Stimulated activated CD4-positive, alpha-beta T cell treated with anti-CD3 and anti-CD28 coated beads, Interleukin-15, amount 100 ng/mL, for 48 hours (primary cell): ENCODE data around the gene GNRHR.
"Not testable (repeated sequence)": the region's sequence is repeated elsewhere in the genome, so short reads cannot be mapped to it uniquely, and the experiment has no call there.

ENCODE experiments used
- DNase-seq, 2 donors: peaks; one replicate each; pipeline ENCODE4 v3.0.0-alpha.2; 2020; ENCODE audit warnings: low read depth in 2 of 2

GNRHR gene

DNA sequence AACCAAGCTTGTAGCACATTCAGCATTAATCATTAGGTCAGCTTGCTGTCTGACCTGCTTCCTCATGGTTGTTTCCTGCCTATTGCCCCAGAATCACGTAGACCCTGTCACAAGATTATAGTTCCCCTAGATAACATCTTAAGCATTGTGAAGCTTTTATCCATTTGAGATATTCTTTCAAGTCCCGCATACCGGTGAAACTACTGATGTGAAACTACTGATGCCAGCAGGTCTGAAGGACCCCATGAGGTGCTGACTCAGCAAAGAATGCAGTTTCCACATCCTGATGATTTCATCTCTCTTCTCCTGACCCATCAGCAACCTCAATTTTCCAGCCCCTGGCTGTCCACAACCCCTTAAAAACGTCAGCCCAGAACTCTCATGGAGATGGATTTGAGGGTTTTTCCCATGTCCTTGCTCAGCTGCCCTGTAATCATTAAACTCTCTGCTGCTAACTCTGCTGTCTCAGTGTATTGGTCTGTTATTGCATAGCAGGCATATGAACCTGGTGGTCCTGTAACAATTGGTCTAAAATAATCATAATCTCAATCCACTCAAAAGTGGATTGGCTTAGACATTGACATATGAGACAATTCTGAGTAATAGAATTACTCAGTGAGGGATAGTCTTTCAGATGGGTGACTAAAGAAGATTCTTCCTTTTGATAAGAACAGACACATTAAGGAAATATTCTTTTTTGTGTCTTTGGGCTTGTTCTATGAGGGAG, 26.9 kb downstream of the GNRHR start:
- DNase-seq = no peak

DNA sequence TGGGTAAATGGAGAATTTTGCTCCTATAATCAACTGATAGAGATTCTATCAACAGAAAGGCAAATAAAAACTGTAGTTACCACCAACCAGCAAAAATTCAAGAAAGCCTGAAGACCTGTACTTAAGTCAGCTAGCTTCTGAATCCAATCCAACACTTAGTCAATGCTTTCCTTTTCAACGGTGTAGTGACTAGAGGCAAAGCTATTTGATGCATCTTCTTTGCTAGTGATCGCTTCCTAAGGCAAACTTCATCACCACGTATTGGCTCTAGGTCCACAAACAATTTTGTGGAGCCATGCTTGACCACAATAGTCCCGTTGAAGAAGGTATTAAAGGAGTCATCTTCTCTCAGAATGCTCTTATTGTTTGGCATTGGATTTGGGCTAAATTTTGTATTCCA, 28.2 kb downstream of the GNRHR start:
- no peak for DNase-seq

DNA sequence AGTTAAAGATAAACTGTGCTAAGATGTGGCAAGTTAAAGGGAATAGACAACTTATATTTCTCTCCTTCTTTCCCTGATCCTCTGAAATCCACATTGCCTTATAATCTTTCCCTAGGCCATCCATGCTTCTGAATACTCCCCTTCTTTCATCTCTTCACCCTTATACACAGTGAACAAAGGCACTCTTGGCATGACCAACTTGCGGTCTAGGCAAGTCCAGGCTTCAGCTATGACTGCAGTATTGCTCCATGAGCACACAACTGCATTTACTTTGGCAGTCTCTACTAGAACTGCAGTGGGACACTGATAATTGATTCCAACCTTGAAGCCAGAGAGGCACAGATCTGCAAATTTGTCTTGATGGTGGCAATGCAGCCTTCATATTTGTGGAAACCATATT, 29.1 kb downstream of the GNRHR start:
- no peak for DNase-seq

DNA sequence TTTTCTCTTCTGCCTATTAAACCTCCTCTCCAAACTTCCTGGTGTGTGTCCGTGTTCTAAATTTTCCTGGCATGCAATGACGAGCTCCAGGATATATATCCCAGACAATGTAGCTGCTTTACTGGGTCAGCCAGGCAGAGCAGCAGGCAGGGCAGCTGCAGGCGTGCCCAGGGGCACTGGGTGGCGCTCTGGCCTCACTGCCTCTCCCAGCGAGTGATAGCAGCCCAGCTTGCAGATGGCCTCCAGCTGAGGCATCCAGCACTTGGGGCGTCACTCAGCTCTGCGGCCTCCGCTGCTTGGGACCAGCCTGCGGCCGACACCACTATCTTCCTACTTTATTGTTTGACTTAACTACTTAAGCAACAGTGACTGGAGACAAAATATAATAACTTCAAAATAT, 30.2 kb downstream of the GNRHR start:
- no peak for DNase-seq

DNA sequence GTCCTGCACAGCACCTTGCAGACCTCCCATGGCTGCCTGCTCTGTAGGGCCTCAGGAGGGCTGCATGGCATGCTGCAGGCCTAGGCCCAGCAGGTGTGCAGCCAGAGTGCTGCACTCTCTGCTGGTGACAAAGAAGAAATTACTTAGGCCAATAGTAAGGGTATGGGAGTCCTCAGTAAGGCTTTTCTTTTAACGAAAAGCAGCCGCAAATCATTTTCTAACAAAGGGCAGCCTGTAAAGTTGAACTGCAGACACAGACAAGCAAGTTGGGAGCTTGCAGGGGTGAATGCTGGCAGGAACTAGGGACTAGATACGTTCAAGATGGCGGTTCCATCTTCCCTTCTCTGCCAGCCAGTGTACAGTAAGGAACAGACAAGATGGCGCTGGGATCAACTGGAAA, 30.8 kb downstream of the GNRHR start:
- DNase-seq = no peak

DNA sequence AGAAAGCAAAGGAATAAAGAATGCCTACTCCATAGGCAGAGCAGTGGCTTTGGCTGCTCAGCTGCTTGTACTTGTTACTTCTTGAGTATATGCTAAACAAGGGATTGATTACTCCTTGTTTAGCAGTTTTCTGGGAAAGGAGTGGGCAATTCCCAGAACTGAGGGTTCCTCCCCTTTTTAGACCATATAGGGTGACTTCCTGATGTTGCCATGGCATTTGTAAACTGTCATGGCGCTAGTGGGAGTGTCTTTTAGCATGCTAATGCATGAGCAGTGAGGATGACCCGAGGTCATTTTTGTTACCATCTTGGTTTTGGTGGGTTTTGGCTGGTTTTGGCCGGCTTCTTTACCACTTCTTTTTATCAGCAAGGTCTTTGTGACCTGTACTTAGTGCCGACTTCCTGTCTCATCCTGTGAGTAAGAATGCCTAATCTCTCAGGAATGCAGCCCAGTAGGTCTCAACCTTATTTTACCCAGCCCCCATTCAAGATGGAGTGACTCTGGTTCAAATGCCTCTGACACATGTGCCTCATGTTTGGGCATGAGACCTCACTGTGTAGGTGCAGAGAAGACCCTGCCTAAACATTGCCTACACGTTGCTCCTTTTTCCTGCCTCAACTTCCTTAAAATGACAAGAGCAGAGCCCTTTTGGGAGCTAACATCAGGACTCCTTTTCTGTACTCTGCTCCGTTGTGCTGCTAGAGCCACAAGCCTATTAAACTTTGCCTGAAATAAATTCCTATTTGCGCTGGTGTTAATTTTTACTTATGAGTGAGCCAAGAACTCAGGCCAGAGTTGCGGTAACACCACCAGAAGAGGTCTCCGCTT, 32.2 kb downstream of the GNRHR start:
- no peak for DNase-seq

DNA sequence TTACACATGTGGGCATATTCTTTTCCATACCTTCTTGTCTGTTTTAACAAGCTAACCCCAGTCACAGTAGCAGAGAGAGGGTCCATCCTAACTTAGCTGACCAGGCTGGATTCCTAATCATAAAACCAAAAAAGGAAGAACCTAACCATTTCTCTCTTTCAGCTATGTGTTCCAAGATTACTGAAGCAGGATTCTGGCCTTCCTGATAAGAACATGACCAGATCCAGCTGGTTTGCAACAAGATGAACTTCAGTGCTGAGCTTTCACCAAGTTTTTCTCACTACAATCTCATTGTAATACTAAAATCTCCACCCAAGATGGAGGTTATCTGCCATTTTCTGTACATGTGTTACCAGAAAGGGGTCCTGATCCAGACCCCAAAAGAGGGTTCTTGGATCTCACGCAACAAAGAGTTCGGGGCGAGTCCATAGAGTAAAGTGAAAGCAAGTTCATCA, 32.8 kb downstream of the GNRHR start:
- DNase-seq = no peak

DNA sequence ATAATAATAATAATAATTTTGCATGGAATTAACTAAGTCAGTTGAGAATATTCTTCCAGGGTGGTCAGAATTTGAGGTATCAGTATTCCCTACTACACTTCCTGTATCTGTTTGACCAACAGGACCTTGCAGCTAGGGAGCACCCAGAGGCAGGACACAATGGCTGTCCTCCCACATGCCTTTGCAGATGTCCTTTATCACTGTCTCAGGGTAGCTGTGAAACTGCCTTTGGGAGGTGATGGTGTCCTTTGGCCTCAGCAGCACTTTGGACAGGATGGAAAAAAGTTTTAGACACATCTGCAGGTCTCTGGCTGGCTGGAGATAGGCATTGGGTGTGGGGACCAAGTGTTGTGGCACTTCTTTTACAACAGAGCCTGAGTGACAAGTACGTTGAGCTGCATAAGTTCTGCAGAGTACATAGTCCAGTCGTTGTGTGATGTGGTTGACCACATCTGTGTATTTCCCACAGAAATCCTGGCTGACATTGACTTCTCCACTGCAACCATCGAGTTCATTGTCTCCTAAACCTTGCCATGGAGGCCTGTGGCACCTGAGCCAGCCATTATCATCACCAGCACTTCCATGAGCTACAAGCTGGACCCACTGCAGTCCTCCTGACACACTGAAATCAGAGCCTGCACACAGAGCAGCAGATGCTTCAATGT, 34.1 kb downstream of the GNRHR start:
- no peak for DNase-seq

DNA sequence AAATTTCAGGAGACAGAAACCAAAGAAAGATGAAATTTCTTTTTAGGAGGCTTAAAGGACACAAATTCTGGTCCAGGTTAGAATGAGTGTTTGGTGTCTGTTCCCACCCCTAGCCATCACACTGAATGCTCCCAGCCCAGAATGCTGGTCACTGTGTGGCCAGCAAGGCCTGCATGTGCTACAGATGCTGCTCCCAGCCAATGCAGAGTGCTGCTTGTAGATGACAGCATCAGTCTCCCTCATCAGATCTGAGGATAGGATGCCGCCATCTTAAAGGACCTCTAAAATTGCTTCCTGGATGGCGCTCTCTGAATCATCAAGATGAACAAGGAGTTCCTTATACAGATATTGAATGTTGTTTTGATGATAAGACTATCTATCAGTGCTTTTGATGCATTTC, 35.3 kb downstream of the GNRHR start:
- DNase-seq = no peak

DNA sequence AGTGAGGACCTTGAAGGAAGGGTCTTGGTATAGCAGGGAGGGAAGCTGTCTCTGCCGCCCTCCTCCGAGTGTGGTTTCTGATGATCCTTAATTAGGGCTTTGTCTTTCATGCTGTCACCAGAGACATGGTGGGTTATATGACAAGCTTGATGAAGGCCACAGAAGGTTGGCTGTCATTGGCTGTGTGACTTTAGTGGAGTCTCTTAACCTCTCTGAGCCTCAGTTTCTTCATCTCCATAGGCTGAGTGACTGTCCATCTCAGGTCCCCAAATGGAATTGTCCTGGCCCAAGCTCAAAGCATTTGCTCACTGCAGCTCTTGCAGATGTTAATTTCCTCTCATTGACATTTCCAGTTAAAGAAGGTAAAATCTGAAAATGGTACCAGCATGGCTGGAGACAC, 36.6 kb downstream of the GNRHR start:
- DNase-seq = no peak

DNA sequence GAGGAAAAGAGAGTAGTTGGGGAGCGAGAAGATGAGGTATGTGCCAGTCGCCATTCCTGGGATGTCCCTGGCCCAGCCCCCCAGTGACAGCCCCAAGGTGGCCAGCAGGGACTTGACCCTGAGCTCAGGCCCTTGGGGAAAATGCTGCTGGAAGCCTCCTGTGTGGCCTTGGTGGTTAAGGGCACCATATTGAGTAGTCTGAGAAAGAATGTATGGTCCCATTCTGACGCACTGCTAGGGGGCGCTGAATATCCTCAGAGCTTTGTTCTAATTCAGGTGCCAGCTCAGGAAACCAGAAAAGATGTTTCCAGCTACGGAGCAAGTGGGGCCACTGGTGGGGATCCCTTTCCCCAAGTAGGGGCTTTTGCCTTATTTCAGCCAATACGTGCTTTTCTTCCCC, 39.2 kb downstream of the GNRHR start:
- DNase-seq = no peak

DNA sequence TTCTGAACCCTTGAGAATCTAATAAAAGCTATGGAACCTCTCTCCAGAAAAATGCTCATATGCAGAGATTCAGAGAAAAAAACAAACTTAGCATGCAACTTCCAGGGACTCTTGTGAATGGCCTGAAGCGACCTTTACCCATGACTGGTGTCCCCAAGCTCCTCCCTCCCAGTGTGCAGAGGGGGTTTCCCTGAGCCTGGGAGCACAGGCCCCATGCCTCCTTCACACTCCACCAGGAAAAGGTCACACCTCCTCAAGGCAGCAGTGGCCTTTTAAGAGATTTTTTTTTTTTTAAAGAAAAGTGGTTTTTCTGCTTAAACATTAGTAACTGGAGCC, 40.0 kb downstream of the GNRHR start:
- DNase-seq = peak; percentile 21 to 24

DNA sequence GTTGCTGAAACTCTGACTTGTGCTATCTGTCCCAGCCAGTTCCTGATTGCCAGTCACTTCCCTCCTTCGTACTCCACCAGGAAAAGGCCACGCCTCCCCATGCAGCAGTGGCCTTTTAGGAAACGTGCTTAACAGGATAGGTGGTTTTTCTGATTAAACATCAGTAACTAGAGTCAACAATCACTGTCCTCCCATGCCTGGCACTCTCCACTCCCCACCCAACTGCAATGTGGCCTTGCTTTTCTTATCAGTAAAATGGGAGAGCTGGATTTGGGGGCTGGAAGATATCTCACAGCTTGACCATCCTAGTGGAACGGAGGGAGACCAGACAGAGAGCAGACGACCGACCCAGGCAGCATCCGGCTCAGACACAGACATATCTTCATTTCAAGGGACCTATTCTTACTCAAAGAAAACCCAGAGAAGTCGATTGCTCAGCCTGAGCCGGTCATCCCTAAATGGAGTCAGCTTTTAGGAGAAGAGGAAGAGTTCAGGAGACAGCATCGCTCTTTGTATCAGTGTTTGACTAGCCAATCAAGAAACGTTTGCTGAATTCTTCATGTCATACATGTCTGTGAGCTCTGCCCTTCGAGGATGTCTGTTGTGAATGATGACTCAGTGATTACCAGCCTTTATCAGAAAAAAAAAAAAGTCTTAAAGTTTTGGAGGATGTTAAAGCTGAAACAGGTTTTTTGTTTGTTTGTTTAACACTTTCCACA, 40.5 kb downstream of the GNRHR start:
- DNase-seq = no peak

DNA sequence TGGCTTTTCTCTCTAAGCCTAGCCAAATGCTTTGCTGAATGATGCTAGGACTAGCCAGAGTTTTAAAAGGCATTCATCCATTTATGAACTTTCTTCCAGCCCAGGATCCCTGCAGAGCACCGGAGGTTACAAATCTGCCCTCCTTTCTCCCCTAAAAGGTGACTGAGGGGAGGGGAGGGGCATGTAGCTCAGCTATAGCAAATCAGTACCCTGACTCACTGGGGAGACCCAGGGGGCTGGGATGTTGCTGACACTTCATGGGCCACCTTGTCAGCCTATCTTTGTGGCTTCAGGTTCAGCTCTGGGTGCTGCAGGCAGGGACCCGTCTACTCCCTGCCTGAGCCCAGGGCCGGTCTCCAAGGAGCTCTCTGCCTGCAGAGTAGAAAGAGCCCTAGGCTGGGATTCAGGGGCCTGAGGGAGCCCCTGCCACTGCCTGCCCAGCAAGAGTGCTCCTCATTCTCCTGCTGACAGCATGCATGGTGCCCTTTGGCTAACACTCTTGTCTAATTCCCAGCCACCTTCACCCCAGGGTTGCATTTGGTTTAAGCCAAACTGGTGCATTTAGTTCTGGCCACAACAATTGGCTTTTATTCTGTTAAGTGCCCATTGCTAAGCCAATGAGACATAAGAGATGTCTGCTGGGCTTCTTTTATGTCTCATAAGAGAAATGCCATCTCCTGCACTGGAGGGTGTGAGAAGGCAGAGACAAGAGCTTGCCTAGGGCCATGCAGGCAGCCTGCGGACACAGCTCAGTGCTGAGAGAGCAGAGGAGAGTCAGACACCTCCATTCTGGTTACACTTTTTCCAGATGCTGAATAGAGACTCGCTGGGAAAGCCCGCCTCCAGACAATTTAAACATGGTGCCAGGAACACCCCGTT, 41.3 kb downstream of the GNRHR start:
- no peak for DNase-seq

DNA sequence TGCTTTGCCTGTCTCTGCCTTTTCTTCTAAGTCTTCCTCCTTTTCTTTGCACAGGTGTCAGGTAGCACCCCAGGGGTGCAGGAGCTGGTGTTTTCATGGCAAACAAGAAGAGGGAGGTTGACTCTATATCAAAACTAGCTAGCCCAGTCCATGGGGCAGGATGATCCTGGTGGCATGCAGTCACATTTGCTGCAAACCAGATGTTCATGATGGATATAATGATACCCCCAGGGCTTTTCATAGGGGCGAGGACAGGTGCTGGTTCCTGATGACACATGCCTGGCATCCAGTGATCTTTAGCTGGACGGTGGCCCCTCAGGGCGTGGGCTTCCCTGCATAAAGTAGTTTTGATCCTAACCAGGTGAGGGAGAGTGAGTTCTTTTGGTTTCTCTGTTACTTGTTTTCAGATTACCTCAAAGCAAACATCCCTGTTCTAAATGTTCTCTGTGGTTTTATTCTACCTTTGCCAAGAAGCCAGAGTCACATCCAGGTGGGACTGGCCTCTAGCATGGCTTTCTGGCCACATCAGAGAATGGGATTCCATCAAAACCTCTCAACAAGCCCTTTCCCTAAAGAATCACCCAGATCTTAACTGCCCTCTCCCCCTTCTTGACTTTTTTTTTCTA, 42.1 kb downstream of the GNRHR start:
- DNase-seq = no peak

DNA sequence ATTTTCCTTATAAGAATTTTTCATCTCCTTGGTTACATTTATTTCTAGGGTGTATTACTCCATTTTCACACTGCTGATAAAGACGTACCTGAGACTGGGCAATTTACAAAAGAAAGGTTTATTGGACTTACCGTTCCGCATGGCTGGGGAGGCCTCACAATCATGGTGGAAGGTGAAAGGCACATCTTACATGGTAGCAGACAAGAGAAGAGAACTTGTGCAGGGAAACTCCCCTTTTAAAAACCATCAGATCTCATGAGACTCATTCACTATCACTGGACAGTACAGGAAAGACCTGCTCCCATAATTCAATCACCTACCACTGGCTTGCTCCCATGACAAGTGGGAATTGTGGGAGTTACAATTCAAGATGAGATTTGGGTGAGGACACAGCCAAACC, 47.5 kb downstream of the GNRHR start:
- DNase-seq = not testable (repeated sequence)

DNA sequence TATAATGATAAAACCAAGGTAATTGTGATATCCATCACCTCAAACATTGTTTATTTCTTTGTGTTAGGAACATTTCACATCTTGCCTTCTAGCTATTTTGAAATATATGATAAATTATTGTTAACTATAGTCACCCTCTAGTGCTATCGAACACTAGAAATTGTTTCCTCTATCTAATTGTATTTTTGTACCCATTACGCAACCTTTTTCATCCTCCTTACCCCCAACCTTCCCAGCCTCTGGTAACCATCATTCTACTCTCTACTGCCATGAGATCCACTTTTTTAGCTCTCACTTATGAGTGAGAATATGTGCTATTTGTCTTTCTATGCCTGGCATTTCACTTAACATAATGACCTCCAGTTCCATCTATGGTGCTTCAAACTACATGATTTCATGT, 49.3 kb downstream of the GNRHR start:
- no peak for DNase-seq

DNA sequence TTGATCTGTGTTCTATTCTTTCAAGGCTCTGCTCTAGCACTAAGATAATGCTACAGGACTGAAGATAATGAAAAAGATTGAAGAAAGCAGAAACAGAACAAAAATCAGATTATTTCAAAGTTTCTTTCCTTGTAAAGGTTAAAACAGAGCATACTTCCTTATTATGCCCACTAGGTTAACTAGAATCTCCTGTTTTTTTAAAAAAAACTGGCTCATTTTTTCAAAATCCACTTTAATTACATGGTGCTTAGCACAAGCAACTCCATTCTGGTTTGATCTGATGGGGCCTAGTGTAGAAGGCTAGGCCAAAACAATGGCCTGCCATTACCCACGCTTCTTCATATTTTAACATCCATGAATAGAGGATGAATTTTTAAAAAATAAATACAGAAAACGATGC, 52.0 kb downstream of the GNRHR start:
- no peak for DNase-seq

DNA sequence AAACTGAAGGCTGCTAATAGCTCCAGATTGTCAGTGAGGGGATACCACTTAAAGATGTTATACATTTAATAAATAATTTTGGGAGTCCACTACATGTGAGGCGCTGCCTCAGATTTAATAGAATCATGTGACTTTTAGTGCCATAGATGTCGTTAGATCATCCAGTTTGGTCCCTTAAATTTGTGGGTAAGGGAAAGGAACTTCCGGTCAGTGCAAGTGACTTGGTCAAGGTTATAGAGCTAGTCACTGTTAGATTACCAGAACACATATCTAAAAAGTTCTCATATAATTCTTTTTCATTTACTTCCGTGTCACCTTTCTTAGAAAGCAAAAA, 52.7 kb downstream of the GNRHR start:
- no peak for DNase-seq

DNA sequence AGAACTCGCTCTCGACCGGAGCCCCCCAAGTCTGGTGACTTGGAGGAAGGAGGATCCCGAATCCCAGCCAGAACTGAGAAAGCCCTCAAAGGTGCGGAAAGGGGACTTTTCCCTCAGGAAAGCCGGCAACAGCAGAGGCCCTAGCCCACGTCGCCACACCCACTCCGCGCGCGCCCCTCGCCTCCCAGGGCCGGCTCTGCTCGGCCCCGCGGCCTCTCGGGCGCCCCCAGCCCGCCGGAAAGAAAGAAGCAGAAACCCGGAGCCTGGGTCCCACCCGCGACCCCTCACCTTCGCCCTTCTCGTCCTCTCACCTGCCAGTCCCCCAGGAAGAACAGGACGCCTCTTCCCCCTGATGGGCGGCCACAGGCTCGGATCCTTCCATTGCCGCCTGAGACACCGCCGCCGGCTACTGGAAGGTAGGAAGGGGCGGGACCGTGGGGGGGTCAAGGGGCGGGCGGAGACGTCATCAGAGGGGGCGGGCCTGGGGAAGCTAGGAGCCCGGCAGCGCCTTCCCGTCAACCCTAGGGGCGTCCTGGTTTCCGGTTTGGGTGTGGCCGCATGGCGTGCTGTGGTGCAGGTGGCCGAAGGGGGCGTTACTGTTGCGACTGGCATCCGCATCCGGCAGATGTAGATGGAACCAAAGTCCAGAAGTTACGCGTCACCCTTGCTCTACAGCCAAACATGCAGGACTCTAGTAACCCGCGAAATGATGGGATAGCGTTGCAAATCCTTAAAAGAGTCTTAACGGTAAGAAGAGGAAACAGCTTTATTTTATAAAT, 53.3 kb downstream of the GNRHR start, which contains the start of gene UBA6:
Gene UBA6, minus strand, starts transcription at position 418 of the 779 bp plus-strand sequence. Its CDS starts 36 bp downstream, at position 382.
- DNase-seq = peak; percentile 93 to 95
